HepG2 (cell line): Measurements from ENCODE around the gene NOP14. TPM values are rescaled to one million over a fixed set of nuclear protein-coding genes. Genes with fewer than 3 reads are reported as not detected.

ENCODE experiments used
- ATAC-seq: fragments of 200-7000 bp; cut with Tn5 transposase; 3 replicates; pipeline ENCODE4 v1.9.1; 2020; ENCODE audit warnings: mild to moderate bottlenecking, moderate library complexity
- BruUV-seq: library from RNA; stranded (reverse); fragments of 400-500 nt; replicated peaks from 2 replicates; lab custom pipeline; 2021; lab: Mats Ljungman, UMichigan
- CTCF ChIA-PET: fragments of 300-600 bp; formaldehyde crosslinking; extraction: SDS; loops from one replicate; lab custom pipeline; 2021; ENCODE audit warnings: low total read pairs, inconsistent platforms, low intra/inter-chr PET ratio; lab: Yijun Ruan, JAX
- POLR2A ChIA-PET: fragments of 350-600 bp; sonication (Branson Sonifier 250); formaldehyde crosslinking; loops from one replicate; lab custom pipeline; 2020; ENCODE audit warnings: antibody characterized with exemption, inconsistent platforms; lab: Yijun Ruan, JAX
- DNase-seq: peaks from one replicate; pipeline ENCODE4 v3.0.0-alpha.2; 2015; ENCODE audit warnings: low spot score
- FAIRE-seq: peaks from 3 replicates; lab custom pipeline; 2011; peaks lifted over from hg19 to GRCh38; lab: Jason Lieb, UNC
- H2AFZ ChIP-seq: one replicate; pipeline ENCODE4 v1.6.1; 2011; ENCODE audit warnings: low read length, inconsistent platforms
- H3K27ac ChIP-seq: fragments of 300-600 bp; 3 replicates; pipeline ENCODE4 v1.8.0; 2011; ENCODE audit warnings: mixed run types, mild to moderate bottlenecking, mixed read lengths, low read length, inconsistent platforms; ENCODE audit not compliant: insufficient read depth; ENCODE audit errors: extremely low read length
- H3K27me3 ChIP-seq, 2 experiments: fragments of 200-600 bp in 1 of 2; 2 replicates in 1 of 2; 3 replicates in 1 of 2; pipeline versions ENCODE4 v1.6.0 to v1.8.0; 2011; ENCODE audit warnings: low read length in 2 of 2, mild to moderate bottlenecking in 2 of 2, moderate library complexity in 2 of 2, inconsistent platforms in 1 of 2; ENCODE audit not compliant: insufficient read depth in 2 of 2, control insufficient read depth in 1 of 2
- H3K36me3 ChIP-seq, 2 experiments: fragments of 200-600 bp in 1 of 2; replicated peaks in 1 of 2; 2 replicates in 1 of 2; 3 replicates in 1 of 2; pipeline versions ENCODE4 v1.5.1 to v1.8.0; 2011; ENCODE audit warnings: low read length in 2 of 2, inconsistent platforms in 1 of 2; ENCODE audit not compliant: insufficient read depth in 2 of 2, control insufficient read depth in 1 of 2
- H3K4me1 ChIP-seq: 2 replicates; pipeline ENCODE4 v1.5.1; 2012; ENCODE audit warnings: low read length, inconsistent platforms; ENCODE audit not compliant: insufficient read depth
- H3K4me2 ChIP-seq: 2 replicates; pipeline ENCODE4 v1.6.0; 2011; ENCODE audit warnings: low read depth, low read length, inconsistent platforms
- H3K4me3 ChIP-seq, 3 experiments: fragments of 200-600 bp in 1 of 3; sonication (generic), shearing (Covaris generic) in 1 of 3; replicated peaks in 1 of 3; 2 replicates each; pipeline ENCODE4 v1.5.1; 2011 to 2016; ENCODE audit warnings: low read length in 3 of 3, inconsistent platforms in 2 of 3, low read depth in 2 of 3, mild to moderate bottlenecking in 2 of 3, control low read depth in 1 of 3, mixed read lengths in 1 of 3; ENCODE audit not compliant: insufficient read depth in 1 of 3
- H3K79me2 ChIP-seq: one replicate; pipeline ENCODE4 v1.6.1; 2011; ENCODE audit warnings: low read length, inconsistent platforms; ENCODE audit not compliant: insufficient read depth
- H3K9ac ChIP-seq: 2 replicates; pipeline ENCODE4 v1.6.0; 2011; ENCODE audit warnings: mild to moderate bottlenecking, low read depth, low read length, inconsistent platforms; ENCODE audit not compliant: insufficient read depth
- H3K9me3 ChIP-seq: 2 replicates; pipeline ENCODE4 v1.5.1; 2012; ENCODE audit warnings: mild to moderate bottlenecking, low read length
- H4K20me1 ChIP-seq: 2 replicates; pipeline ENCODE4 v1.6.0; 2011; ENCODE audit warnings: inconsistent platforms, mild to moderate bottlenecking, low read length, moderate library complexity; ENCODE audit not compliant: insufficient read depth
- FIP1L1 ChIP-seq: fragments of 200-400 bp; formaldehyde crosslinking; IDR thresholded peaks from 2 replicates; pipeline ENCODE4 v1.6.1; 2018; ENCODE audit warnings: low read depth, mild to moderate bottlenecking, low read length, moderate library complexity, borderline replicate concordance; ENCODE audit not compliant: insufficient read depth
- JDP2 ChIP-seq: sonication (generic); formaldehyde crosslinking; IDR thresholded peaks from 2 replicates; pipeline ENCODE4 v1.8.1; 2022; ENCODE audit warnings: missing genetic modification reagents, borderline replicate concordance
- KMT2A ChIP-seq: sonication (generic); formaldehyde crosslinking; IDR thresholded peaks from 2 replicates; pipeline ENCODE4 v1.4.0; 2020; ENCODE audit warnings: missing genetic modification reagents
- MATR3 ChIP-seq: sonication (generic); formaldehyde crosslinking; IDR thresholded peaks from 2 replicates; pipeline ENCODE4 v1.4.0; 2020; ENCODE audit warnings: missing genetic modification reagents
- MEIS1 ChIP-seq: sonication (generic); formaldehyde crosslinking; IDR thresholded peaks from 2 replicates; pipeline ENCODE4 v1.9.0; 2021; ENCODE audit warnings: mild to moderate bottlenecking, missing genetic modification reagents, moderate library complexity, borderline replicate concordance
- NPAS2 ChIP-seq: sonication (generic); formaldehyde crosslinking; IDR thresholded peaks from 2 replicates; pipeline ENCODE4 v1.8.0; 2022; ENCODE audit warnings: mild to moderate bottlenecking, missing genetic modification reagents, borderline replicate concordance
- NRL ChIP-seq: sonication (generic); formaldehyde crosslinking; IDR thresholded peaks from 2 replicates; pipeline ENCODE4 v1.5.0; 2020; ENCODE audit warnings: missing genetic modification reagents, mild to moderate bottlenecking, moderate library complexity, borderline replicate concordance
- SCMH1 ChIP-seq: sonication (generic); formaldehyde crosslinking; IDR thresholded peaks from 2 replicates; pipeline ENCODE4 v1.9.0; 2021; ENCODE audit warnings: missing genetic modification reagents, mild to moderate bottlenecking, borderline replicate concordance
- ZMAT3 ChIP-seq: sonication (generic); formaldehyde crosslinking; conservative IDR thresholded peaks from 2 replicates; pipeline ENCODE4 v1.7.0; 2021; ENCODE audit warnings: missing genetic modification reagents
- ZNF282 ChIP-seq: fragments of 450-650 bp; IDR thresholded peaks from 2 replicates; pipeline ENCODE4 v1.6.1; 2018; ENCODE audit not compliant: partially characterized antibody
- ZNF335 ChIP-seq: sonication (generic); formaldehyde crosslinking; IDR thresholded peaks from 2 replicates; pipeline ENCODE4 v1.4.0; 2020; ENCODE audit warnings: missing genetic modification reagents
- ZNF567 ChIP-seq: sonication (generic); formaldehyde crosslinking; IDR thresholded peaks from 2 replicates; pipeline ENCODE4 v1.8.1; 2023; ENCODE audit warnings: mild to moderate bottlenecking, missing genetic modification reagents, borderline replicate concordance
- ZNF7 ChIP-seq: IDR thresholded peaks from 2 replicates; pipeline ENCODE4 v1.6.1; 2016; ENCODE audit warnings: missing biosample characterization, missing genetic modification reagents
- WGBS: methylation state at CpG from one replicate; pipeline ENCODE4 v1.1.6; 2017; ENCODE audit warnings: low lambda C conversion rate; 5-methylcytosine and 5-hydroxymethylcytosine counted together
- in situ Hi-C: cut with HindIII; loops from 2 replicates; pipeline ENCODE4 v1.10.0; 2017; ENCODE audit warnings: low pct_unique_long_range_greater_than_20kb; ENCODE audit not compliant: extremely low pct_ligation_motif_present
- intact Hi-C: fragments of 100-400 bp; cut with micrococcal nuclease; formaldehyde crosslinking; loops from one replicate; pipeline ENCODE4 v1.10.0; 2022; ENCODE audit not compliant: unreplicated experiment
- polyA plus RNA-seq, 8 experiments: library from polyadenylated mRNA; depleted of rRNA in 3 of 8; stranded (reverse) in 7 of 8; unstranded in 1 of 8; fragments of >200 nt; fragmentation: Illumina TruSeq in 4 of 8; extraction: Trizol in 4 of 8; gene quantifications; 2 replicates each; pipeline versions ENCODE4 v1.2.1 to v1.2.3, GENCODE V29; 2011 to 2016; ENCODE audit warnings: low read depth in 4 of 8, missing spikeins in 1 of 8, mixed read lengths in 1 of 8; ENCODE audit not compliant: insufficient read depth in 1 of 8
- total RNA-seq, 5 experiments: library from RNA; depleted of rRNA; stranded (reverse); fragments of >200 nt; fragmentation: Illumina TruSeq; extraction: Trizol; gene quantifications; 2 replicates each; pipeline ENCODE4 v1.2.3, GENCODE V29; 2016; ENCODE audit warnings: low read depth in 1 of 5
- TF ChIP-seq, protein P1 (sequence below): sonication (generic); formaldehyde crosslinking; IDR thresholded peaks from 2 replicates; pipeline ENCODE4 v1.4.0; 2020; ENCODE audit warnings: missing genetic modification reagents, borderline replicate concordance
- TF ChIP-seq, protein P2 (sequence below): sonication (generic); formaldehyde crosslinking; IDR thresholded peaks from 2 replicates; pipeline ENCODE4 v1.5.0; 2020; ENCODE audit warnings: mild to moderate bottlenecking, missing genetic modification reagents
- TF ChIP-seq, protein P3 (sequence below): sonication (generic); formaldehyde crosslinking; IDR thresholded peaks from 2 replicates; pipeline ENCODE4 v1.4.0; 2020; ENCODE audit warnings: mild to moderate bottlenecking, missing genetic modification reagents
- TF ChIP-seq, protein P4 (sequence below): sonication (generic); formaldehyde crosslinking; IDR thresholded peaks from 2 replicates; pipeline ENCODE4 v1.4.0; 2020; ENCODE audit warnings: missing genetic modification reagents, mild to moderate bottlenecking, borderline replicate concordance

NOP14 gene
- total and polyA plus RNA-seq, 2 of the 13 experiments (the other 11 are each of a cell fraction or from before 2014, with no cell fraction given), result 6.9 to 47.9 TPM

GRCh38 chr4:2900741-2901140 is 62.5 kb downstream of the NOP14 start (continued):
- TF ChIP-seq, protein P1, sequence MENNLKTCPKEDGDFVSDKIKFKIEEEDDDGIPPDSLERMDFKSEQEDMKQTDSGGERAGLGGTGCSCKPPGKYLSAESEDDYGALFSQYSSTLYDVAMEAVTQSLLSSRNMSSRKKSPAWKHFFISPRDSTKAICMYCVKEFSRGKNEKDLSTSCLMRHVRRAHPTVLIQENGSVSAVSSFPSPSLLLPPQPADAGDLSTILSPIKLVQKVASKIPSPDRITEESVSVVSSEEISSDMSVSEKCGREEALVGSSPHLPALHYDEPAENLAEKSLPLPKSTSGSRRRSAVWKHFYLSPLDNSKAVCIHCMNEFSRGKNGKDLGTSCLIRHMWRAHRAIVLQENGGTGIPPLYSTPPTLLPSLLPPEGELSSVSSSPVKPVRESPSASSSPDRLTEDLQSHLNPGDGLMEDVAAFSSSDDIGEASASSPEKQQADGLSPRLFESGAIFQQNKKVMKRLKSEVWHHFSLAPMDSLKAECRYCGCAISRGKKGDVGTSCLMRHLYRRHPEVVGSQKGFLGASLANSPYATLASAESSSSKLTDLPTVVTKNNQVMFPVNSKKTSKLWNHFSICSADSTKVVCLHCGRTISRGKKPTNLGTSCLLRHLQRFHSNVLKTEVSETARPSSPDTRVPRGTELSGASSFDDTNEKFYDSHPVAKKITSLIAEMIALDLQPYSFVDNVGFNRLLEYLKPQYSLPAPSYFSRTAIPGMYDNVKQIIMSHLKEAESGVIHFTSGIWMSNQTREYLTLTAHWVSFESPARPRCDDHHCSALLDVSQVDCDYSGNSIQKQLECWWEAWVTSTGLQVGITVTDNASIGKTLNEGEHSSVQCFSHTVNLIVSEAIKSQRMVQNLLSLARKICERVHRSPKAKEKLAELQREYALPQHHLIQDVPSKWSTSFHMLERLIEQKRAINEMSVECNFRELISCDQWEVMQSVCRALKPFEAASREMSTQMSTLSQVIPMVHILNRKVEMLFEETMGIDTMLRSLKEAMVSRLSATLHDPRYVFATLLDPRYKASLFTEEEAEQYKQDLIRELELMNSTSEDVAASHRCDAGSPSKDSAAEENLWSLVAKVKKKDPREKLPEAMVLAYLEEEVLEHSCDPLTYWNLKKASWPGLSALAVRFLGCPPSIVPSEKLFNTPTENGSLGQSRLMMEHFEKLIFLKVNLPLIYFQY (CRISPR knock-in tag), result no peak

DNA sequence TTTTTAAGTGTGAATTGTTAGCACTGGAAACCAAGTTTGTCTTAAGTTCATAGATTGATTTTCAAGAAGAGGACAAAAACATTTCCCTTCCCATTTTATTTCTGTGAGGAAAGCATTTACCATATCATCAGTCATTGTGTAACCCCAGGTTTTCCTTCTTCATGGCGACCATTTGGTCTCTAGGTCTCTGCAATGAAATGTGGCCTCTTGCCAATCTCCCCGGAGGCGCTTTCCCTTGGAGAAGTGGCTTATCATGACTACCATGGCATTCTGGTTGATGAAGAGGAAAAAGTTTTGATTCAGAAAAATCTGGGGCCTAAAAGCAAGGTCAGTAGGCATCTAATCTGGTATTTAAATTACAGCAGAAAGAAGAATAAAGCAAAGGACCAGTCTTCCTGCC is 65.2 kb downstream of the NOP14 start:
- H3K27me3 ChIP-seq, result no peaks in the 10 kb centered on the region
- no peak overlapping the region for H3K27ac ChIP-seq
- H3K9me3 ChIP-seq, result no peaks in the 10 kb centered on the region
- no peak overlapping the region for H3K4me2 ChIP-seq
- in situ Hi-C loops (no loop called here), intact Hi-C loops (no loop called here)
- CTCF ChIA-PET, result no interaction called here
- FAIRE-seq (no peak), DNase-seq (no peak), ATAC-seq (no peak)
- BruUV-seq, result no TSS peak
- POLR2A ChIA-PET, result no interaction called here
- H3K9ac ChIP-seq, result no peak overlapping the region
- H4K20me1 ChIP-seq, result no peaks in the 10 kb centered on the region
- no peaks in the 10 kb centered on the region for H3K79me2 ChIP-seq
- H3K36me3 ChIP-seq, result peaks cover 38 to 83% of the 10 kb centered on the region in 2 experiments
- WGBS, result 96% methylated on average over 3 of the region's 3 CpGs
- H2AFZ ChIP-seq, result no peak overlapping the region
- H3K4me1 ChIP-seq, result no peaks in the 10 kb centered on the region
- no peak overlapping the region for H3K4me3 ChIP-seq
- TF ChIP-seq ZNF567 (CRISPR knock-in tag), result no peak
- no peak for TF ChIP-seq FIP1L1
- no peak for TF ChIP-seq SCMH1 (CRISPR knock-in tag)
- TF ChIP-seq NPAS2 (CRISPR knock-in tag), result no peak
- TF ChIP-seq NRL (CRISPR knock-in tag), result no peak
- TF ChIP-seq, protein P2, sequence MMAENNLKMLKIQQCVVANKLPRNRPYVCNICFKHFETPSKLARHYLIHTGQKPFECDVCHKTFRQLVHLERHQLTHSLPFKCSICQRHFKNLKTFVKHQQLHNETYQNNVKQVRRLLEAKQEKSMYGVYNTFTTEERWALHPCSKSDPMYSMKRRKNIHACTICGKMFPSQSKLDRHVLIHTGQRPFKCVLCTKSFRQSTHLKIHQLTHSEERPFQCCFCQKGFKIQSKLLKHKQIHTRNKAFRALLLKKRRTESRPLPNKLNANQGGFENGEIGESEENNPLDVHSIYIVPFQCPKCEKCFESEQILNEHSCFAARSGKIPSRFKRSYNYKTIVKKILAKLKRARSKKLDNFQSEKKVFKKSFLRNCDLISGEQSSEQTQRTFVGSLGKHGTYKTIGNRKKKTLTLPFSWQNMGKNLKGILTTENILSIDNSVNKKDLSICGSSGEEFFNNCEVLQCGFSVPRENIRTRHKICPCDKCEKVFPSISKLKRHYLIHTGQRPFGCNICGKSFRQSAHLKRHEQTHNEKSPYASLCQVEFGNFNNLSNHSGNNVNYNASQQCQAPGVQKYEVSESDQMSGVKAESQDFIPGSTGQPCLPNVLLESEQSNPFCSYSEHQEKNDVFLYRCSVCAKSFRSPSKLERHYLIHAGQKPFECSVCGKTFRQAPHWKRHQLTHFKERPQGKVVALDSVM, result no peak
- TF ChIP-seq MEIS1 (CRISPR knock-in tag), result no peak
- TF ChIP-seq ZMAT3, result no peak
- TF ChIP-seq KMT2A (CRISPR knock-in tag), result no peak
- TF ChIP-seq MATR3 (CRISPR knock-in tag), result no peak
- TF ChIP-seq, protein P3, sequence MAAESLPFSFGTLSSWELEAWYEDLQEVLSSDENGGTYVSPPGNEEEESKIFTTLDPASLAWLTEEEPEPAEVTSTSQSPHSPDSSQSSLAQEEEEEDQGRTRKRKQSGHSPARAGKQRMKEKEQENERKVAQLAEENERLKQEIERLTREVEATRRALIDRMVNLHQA (CRISPR knock-in tag), result no peak
- TF ChIP-seq ZNF7 (CRISPR knock-in tag), result no peak
- no peak for TF ChIP-seq JDP2 (CRISPR knock-in tag)
- no peak for TF ChIP-seq ZNF282
- TF ChIP-seq ZNF335 (CRISPR knock-in tag), result no peak
- TF ChIP-seq, protein P4, sequence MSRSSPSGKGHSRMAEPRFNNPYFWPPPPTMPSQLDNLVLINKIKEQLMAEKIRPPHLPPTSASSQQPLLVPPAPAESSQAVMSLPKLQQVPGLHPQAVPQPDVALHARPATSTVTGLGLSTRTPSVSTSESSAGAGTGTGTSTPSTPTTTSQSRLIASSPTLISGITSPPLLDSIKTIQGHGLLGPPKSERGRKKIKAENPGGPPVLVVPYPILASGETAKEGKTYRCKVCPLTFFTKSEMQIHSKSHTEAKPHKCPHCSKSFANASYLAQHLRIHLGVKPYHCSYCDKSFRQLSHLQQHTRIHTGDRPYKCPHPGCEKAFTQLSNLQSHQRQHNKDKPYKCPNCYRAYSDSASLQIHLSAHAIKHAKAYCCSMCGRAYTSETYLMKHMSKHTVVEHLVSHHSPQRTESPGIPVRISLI (CRISPR knock-in tag), result no peak
